GM18499 (cell line): ENCODE results near the gene ZFYVE21.

Source experiments
- ATAC-seq: cut with Tn5 transposase; IDR thresholded peaks from one replicate; pipeline ENCODE4 v1.9.1; 2021; ENCODE audit warnings: moderate number of reproducible peaks; ENCODE audit not compliant: insufficient read depth, unreplicated experiment

The ZFYVE21 gene

GRCh38 chr14:103715052-103716000, at the start of gene ZFYVE21, which contains the start of gene XRCC3:
TSS of gene ZFYVE21 (plus strand) at chr14:103715810. CDS start at chr14:103715842, 32 bp downstream.
TSS of gene XRCC3 (minus strand) at chr14:103715451. CDS start at chr14:103711087, 4,364 bp downstream.
- ATAC-seq, result peak; percentile 91

GRCh38 chr14:103667671-103668070, 47.9 kb upstream of the ZFYVE21 start:
- no peak for ATAC-seq

GRCh38 chr14:103668117-103668516, 47.5 kb upstream of the ZFYVE21 start:
- ATAC-seq, result no peak

GRCh38 chr14:103669370-103669769, 46.2 kb upstream of the ZFYVE21 start:
- ATAC-seq, result no peak

GRCh38 chr14:103671911-103672310, 43.7 kb upstream of the ZFYVE21 start:
- ATAC-seq, result no peak

GRCh38 chr14:103675957-103676356, 39.7 kb upstream of the ZFYVE21 start:
- ATAC-seq, result no peak

GRCh38 chr14:103676881-103677675, 38.5 kb upstream of the ZFYVE21 start:
- ATAC-seq, result no peak

- ATAC-seq, result no peak
These were observed 36.3 kb upstream of the ZFYVE21 start for GRCh38 chr14:103679351-103679750.

GRCh38 chr14:103680491-103681231, 34.9 kb upstream of the ZFYVE21 start:
- no peak for ATAC-seq

- ATAC-seq, result no peak
These were observed 32.5 kb upstream of the ZFYVE21 start for GRCh38 chr14:103683139-103683538.

- ATAC-seq, result no peak
These were observed 31.1 kb upstream of the ZFYVE21 start for GRCh38 chr14:103684471-103684870.

GRCh38 chr14:103684871-103685270, 30.7 kb upstream of the ZFYVE21 start:
- ATAC-seq, result no peak

GRCh38 chr14:103685276-103686211, 30.1 kb upstream of the ZFYVE21 start:
- no peak for ATAC-seq

GRCh38 chr14:103686831-103687485, 28.7 kb upstream of the ZFYVE21 start:
- no peak for ATAC-seq

GRCh38 chr14:103687712-103688111, 27.9 kb upstream of the ZFYVE21 start:
- no peak for ATAC-seq

GRCh38 chr14:103688441-103688840, 27.2 kb upstream of the ZFYVE21 start:
- ATAC-seq, result no peak

- ATAC-seq, result no peak
These were observed 26.4 kb upstream of the ZFYVE21 start for GRCh38 chr14:103688906-103689902.

- no peak for ATAC-seq
These were observed 25.3 kb upstream of the ZFYVE21 start for GRCh38 chr14:103690332-103690731.
